Retinal pigment epithelial cell (primary cell): ENCODE measurements around the gene AMDHD2.

ENCODE experiments used
- DNase-seq: peaks from one replicate; pipeline ENCODE4 v3.0.0-alpha.2; 2010; ENCODE audit warnings: low read depth
- H3K4me3 ChIP-seq: 2 replicates; pipeline ENCODE4 v1.5.1; 2011; ENCODE audit warnings: mild to moderate bottlenecking, low read length, control low read depth, moderate library complexity
- TF ChIP-seq, protein P1 (sequence below): conservative IDR thresholded peaks from 2 replicates; pipeline ENCODE4 v1.5.1; 2011; ENCODE audit warnings: low read depth, low read length, control low read depth, inconsistent platforms

AMDHD2 gene

GRCh38 chr16:2508722-2509400, 11.3 kb upstream of the AMDHD2 start:
- TF ChIP-seq, protein P1, sequence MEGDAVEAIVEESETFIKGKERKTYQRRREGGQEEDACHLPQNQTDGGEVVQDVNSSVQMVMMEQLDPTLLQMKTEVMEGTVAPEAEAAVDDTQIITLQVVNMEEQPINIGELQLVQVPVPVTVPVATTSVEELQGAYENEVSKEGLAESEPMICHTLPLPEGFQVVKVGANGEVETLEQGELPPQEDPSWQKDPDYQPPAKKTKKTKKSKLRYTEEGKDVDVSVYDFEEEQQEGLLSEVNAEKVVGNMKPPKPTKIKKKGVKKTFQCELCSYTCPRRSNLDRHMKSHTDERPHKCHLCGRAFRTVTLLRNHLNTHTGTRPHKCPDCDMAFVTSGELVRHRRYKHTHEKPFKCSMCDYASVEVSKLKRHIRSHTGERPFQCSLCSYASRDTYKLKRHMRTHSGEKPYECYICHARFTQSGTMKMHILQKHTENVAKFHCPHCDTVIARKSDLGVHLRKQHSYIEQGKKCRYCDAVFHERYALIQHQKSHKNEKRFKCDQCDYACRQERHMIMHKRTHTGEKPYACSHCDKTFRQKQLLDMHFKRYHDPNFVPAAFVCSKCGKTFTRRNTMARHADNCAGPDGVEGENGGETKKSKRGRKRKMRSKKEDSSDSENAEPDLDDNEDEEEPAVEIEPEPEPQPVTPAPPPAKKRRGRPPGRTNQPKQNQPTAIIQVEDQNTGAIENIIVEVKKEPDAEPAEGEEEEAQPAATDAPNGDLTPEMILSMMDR: no peak
- no peak for DNase-seq
- H3K4me3 ChIP-seq: no peak overlapping the region

DNA sequence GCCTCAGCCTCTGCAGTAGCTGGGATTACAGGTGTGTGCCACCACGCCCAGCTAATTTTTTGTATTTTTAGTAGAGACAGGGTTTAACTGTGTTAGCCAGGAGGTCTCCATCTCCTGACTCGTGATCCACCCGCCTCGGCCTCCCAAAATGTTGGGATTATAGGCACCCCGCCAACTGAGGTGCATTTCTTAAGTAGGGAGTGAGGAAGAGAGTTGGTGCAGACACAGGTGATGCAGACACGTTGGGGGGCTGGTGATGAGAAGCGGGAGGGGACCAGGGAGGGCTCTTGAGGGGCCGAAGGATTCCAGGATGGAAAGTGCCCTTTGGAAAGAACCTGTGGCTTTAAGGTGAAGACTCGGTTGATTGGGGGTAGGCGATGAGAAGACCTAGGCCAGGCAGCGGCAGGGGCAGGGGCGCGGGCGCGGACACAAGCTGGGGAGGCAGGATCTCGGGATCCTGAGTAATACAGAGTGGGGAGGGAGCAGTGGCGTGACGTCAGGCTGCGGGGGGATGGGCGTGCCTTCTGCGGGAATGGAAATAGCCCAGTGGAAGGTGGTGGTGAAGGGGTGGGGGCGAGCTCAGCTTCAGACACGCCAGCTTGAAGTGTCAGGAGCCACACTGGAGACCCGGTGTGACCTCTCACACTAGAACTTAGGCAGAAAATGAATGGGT, 8.9 kb upstream of the AMDHD2 start:
- DNase-seq: no peak
- no peak overlapping the region for H3K4me3 ChIP-seq
- TF ChIP-seq, protein P1: no peak

GRCh38 chr16:2511996-2512734, 8.0 kb upstream of the AMDHD2 start:
- TF ChIP-seq, protein P1: no peak
- H3K4me3 ChIP-seq: no peak overlapping the region
- no peak for DNase-seq

GRCh38 chr16:2512735-2513404, 7.3 kb upstream of the AMDHD2 start:
- TF ChIP-seq, protein P1: peak; percentile 12
- peak overlapping the region; percentile 37 for H3K4me3 ChIP-seq
- no peak for DNase-seq

DNA sequence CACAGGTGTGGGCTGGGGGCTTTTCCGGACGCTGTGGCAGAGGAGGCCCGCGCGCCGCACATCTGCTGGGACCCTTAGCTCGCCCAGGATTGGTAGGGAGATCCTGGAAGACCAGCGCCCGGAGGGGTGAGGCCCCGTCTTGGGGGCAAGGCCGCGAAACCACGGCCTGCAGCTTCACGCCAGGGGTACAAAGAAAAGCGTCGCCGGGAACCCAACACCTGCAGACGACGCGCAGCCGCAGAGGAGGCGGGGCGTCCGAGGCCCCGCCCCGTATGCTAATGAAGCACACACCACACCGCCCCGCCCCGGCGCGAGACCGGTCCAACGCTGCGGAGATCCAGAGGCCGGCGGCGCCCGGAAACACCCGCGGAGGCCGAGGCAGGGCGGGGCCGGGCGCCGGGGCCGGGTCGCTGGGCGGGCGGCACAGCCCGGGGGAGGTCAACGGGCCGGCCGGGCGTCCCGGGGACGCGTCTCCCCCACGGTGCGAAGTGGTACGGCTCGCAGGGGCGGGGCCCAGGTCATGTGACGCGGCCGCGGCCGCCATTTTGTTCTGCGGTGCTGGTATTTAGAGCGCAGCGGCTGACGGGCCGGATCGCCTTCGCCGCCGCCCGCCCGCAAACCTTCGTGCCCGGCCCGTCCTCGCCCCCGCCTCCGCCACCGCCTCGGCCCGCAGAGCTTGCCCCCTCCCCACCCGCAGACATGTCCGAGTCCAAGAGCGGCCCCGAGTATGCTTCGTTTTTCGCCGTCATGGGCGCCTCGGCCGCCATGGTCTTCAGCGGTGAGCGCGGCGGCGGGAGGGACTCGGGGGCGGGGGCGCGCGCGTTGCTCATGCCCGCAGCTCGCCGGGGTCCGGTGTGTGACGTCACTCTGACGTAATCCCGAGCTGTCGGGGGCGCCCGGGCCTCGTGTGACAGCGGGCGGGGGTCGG, 6.5 kb upstream of the AMDHD2 start, which contains the start of gene ATP6V0C:
Gene ATP6V0C (plus strand): TSS at position 548 of the 928 bp plus-strand sequence. CDS start 152 bp downstream, at position 700.
- peak within 1 kb of the TSS; percentile 91 for H3K4me3 ChIP-seq
- TF ChIP-seq, protein P1: no peak
- peak; percentile 62 for DNase-seq
